Ovary (tissue), 3 donors: ENCODE data around the gene CPVL.

Experiments used
- CTCF ChIP-seq, 3 donors: fragments of 450-650 bp in 2 of 3; fragments of 200-600 bp in 1 of 3; IDR thresholded peaks; one replicate each; pipeline versions ENCODE4 v1.5.1 to v1.8.0; 2016 to 2022; ENCODE audit warnings: antibody characterized with exemption in 3 of 3, mild to moderate bottlenecking in 1 of 3
- EP300 ChIP-seq: sonication (generic); formaldehyde crosslinking; IDR thresholded peaks from one replicate; pipeline ENCODE4 v1.6.1; 2017; ENCODE audit warnings: antibody characterized with exemption
- POLR2A ChIP-seq: fragments of 450-650 bp; IDR thresholded peaks from one replicate; pipeline ENCODE4 v1.6.1; 2017; ENCODE audit warnings: antibody characterized with exemption, mild to moderate bottlenecking, moderate library complexity
- donor health status: DM: no; HTN: no; CAD: no.

GRCh38 chr7:29185613-29186012 is 39.3 kb upstream of the CPVL start:
- TF ChIP-seq CTCF (IDR thresholded peaks at IDR 0.05): no peak
- no peak for TF ChIP-seq POLR2A
- TF ChIP-seq EP300: no peak
